ENCODE data around the gene TTC33. TPM values are rescaled to one million over a fixed set of nuclear protein-coding genes. Genes with fewer than 3 reads are reported as not detected.
A peak's percentile ranks its signal among the peaks of the same experiment; 100 is the strongest.

The TTC33 gene
- total and polyA plus RNA-seq, 2 donors (not counting 1 experiment from before 2014, with no cell fraction given) = 2.1 to 15.8 TPM

DNA sequence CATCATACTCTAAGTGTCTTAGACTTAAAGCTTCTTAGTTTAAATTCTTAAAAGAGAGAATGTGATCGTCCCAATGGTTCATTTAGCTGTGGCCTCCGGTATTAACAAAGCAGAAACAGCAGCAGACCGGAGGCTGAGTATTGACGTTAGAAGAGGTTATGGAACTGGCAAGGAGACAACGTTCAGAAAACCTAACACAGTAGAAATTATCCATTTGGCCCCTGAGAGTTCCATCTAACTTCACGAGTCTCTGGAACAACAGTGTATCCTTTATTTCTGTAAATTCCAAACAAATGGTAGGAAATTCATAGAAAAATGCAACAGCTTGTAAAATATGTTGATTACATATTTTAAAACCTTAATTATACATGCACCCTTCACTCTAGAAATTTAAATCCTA is 183.4 kb downstream of the TTC33 start:
- Histone ChIP-seq H3K4me1 (ENCODE audit: control insufficient read depth in 2 of 2, insufficient read depth in 2 of 2, low read length in 2 of 2) (peaks cover 34 to 38% of the 10 kb centered on the region in 2 donors), H3K9ac (ENCODE audit: low read length) (no peak overlapping the region), H3K27ac (ENCODE audit: low read length in 2 of 2) (no peak overlapping the region), H3K9me3 (ENCODE audit: control extremely low read depth in 1 of 3, control insufficient read depth in 2 of 3, insufficient read depth in 1 of 3, low read length in 2 of 3) (no peaks in the 10 kb centered on the region), H3K36me3 (replicated peaks in 1 of 2; ENCODE audit: control extremely low read depth in 1 of 2, control insufficient read depth in 1 of 2, extremely low read depth in 1 of 2, insufficient read depth in 2 of 2, low read length in 1 of 2) (no peaks in the 10 kb centered on the region), H3K4me3 (ENCODE audit: control extremely low read depth in 1 of 5, extremely low read depth in 1 of 5, insufficient read depth in 1 of 5, low read depth in 2 of 5, low read length in 4 of 5) (no peak overlapping the region), H3K79me2 (ENCODE audit: control insufficient read depth, insufficient read depth, low read length) (no peaks in the 10 kb centered on the region), H2AFZ (ENCODE audit: insufficient read depth, low read depth, low read length, poor library complexity, severe bottlenecking) (no peak overlapping the region), H3K27me3 (replicated peaks in 1 of 4; ENCODE audit: control extremely low read depth in 1 of 4, control insufficient read depth in 3 of 4, insufficient read depth in 4 of 4, low read length in 3 of 4) (no peaks in the 10 kb centered on the region), H3K4me2 (replicated peaks; ENCODE audit: low read depth, low read length, poor library complexity, severe bottlenecking) (no peak overlapping the region), H4K20me1 (ENCODE audit: control insufficient read depth, insufficient read depth, low read length, poor library complexity, severe bottlenecking) (no peaks in the 10 kb centered on the region)
- POLR2A ChIA-PET = no interaction called here
- DNase-seq = no peak
- Mint-ChIP-seq H3K9me3 (ENCODE audit: insufficient read depth) (no peaks in the 10 kb centered on the region), H3K27ac (no peak overlapping the region), H3K4me3 (no peak overlapping the region), H3K27me3 (no peaks in the 10 kb centered on the region), H3K4me1 (peaks cover 35% of the 10 kb centered on the region)
- ATAC-seq (ENCODE audit: low read depth) = no peak
- 100% methylated on average over 3 of the region's 6 CpGs for WGBS (ENCODE audit: insufficient coverage)
- CTCF ChIA-PET = no interaction called here
- no peak for TF ChIP-seq EZH2 (IDR thresholded peaks at IDR 0.05; ENCODE audit: borderline replicate concordance, insufficient read depth, low read depth, low read length, poor library complexity, severe bottlenecking)
- TF ChIP-seq, protein P1, sequence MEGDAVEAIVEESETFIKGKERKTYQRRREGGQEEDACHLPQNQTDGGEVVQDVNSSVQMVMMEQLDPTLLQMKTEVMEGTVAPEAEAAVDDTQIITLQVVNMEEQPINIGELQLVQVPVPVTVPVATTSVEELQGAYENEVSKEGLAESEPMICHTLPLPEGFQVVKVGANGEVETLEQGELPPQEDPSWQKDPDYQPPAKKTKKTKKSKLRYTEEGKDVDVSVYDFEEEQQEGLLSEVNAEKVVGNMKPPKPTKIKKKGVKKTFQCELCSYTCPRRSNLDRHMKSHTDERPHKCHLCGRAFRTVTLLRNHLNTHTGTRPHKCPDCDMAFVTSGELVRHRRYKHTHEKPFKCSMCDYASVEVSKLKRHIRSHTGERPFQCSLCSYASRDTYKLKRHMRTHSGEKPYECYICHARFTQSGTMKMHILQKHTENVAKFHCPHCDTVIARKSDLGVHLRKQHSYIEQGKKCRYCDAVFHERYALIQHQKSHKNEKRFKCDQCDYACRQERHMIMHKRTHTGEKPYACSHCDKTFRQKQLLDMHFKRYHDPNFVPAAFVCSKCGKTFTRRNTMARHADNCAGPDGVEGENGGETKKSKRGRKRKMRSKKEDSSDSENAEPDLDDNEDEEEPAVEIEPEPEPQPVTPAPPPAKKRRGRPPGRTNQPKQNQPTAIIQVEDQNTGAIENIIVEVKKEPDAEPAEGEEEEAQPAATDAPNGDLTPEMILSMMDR (IDR thresholded peaks at IDR 0.05) = no peak
- intact Hi-C loops (cut with micrococcal nuclease) = loop anchor here (5.0 to 10.0 kb wide), 3 partner anchors 85 to 188 kb away; partner anchors contain the start of gene PTGER4

DNA sequence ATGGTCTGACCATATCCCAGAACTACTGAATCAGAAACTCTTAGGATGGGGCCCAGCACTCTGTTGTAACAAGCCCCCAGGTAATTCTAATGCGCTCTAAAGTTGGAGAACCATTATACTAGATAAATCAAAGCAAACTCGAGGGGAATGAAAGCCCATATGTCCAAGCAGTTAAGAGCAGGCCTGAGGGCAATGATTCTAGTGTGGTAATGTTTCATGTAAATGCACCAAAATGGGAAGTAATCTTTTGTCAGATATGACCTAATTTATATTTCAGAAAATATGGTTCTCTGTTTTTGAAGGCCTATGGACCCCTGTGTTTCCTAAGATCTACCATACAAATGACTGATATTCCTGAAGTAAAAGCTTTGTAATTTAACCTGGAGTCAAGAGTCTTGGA is 184.0 kb downstream of the TTC33 start:
- CTCF ChIA-PET = interaction anchor here (1.6 kb wide), 1 partner anchor 9 kb away, joined by 5 read pairs; no protein-coding TSS in a partner anchor
- Histone ChIP-seq H3K79me2 (ENCODE audit: control insufficient read depth, insufficient read depth, low read length) (no peaks in the 10 kb centered on the region), H3K9ac (ENCODE audit: low read length) (no peak overlapping the region), H3K36me3 (replicated peaks in 1 of 2; ENCODE audit: control extremely low read depth in 1 of 2, control insufficient read depth in 1 of 2, extremely low read depth in 1 of 2, insufficient read depth in 2 of 2, low read length in 1 of 2) (no peaks in the 10 kb centered on the region), H3K4me3 (ENCODE audit: control extremely low read depth in 1 of 5, extremely low read depth in 1 of 5, insufficient read depth in 1 of 5, low read depth in 2 of 5, low read length in 4 of 5) (no peak overlapping the region), H3K9me3 (ENCODE audit: control extremely low read depth in 1 of 3, control insufficient read depth in 2 of 3, insufficient read depth in 1 of 3, low read length in 2 of 3) (no peaks in the 10 kb centered on the region), H3K4me2 (replicated peaks; ENCODE audit: low read depth, low read length, poor library complexity, severe bottlenecking) (no peak overlapping the region), H3K27ac (ENCODE audit: low read length in 2 of 2) (no peak overlapping the region), H3K4me1 (ENCODE audit: control insufficient read depth in 2 of 2, insufficient read depth in 2 of 2, low read length in 2 of 2) (peaks cover 34 to 38% of the 10 kb centered on the region in 2 donors), H3K27me3 (replicated peaks in 1 of 4; ENCODE audit: control extremely low read depth in 1 of 4, control insufficient read depth in 3 of 4, insufficient read depth in 4 of 4, low read length in 3 of 4) (no peaks in the 10 kb centered on the region), H4K20me1 (ENCODE audit: control insufficient read depth, insufficient read depth, low read length, poor library complexity, severe bottlenecking) (no peaks in the 10 kb centered on the region), H2AFZ (ENCODE audit: insufficient read depth, low read depth, low read length, poor library complexity, severe bottlenecking) (no peak overlapping the region)
- no peak for TF ChIP-seq EZH2 (IDR thresholded peaks at IDR 0.05; ENCODE audit: borderline replicate concordance, insufficient read depth, low read depth, low read length, poor library complexity, severe bottlenecking)
- TF ChIP-seq, protein P1 (IDR thresholded peaks at IDR 0.05) = no peak
- no peak for ATAC-seq (ENCODE audit: low read depth)
- WGBS (ENCODE audit: insufficient coverage) = no CpG with 5 or more reads among the region's 2 CpGs
- H3K27ac Mint-ChIP-seq = peak overlapping the region; percentile 32
- H3K9me3 Mint-ChIP-seq (ENCODE audit: insufficient read depth) = no peaks in the 10 kb centered on the region
- H3K27me3 Mint-ChIP-seq = no peaks in the 10 kb centered on the region
- H3K4me1 Mint-ChIP-seq = peaks cover 35% of the 10 kb centered on the region
- intact Hi-C loops (cut with micrococcal nuclease) = loop anchor here (2.0 to 10.0 kb wide), 4 partner anchors 19 to 187 kb away; partner anchors contain the start of gene PTGER4
- POLR2A ChIA-PET = no interaction called here
- H3K4me3 Mint-ChIP-seq = peak overlapping the region; percentile 3
- no peak for DNase-seq
